ENCODE data around the gene MSRB3. TPM values are rescaled to one million over a fixed set of nuclear protein-coding genes. Genes with fewer than 3 reads are reported as not detected.

The MSRB3 gene
- total and polyA plus RNA-seq, 2 of the 8 experiments (the other 6 are each of a cell fraction or from before 2014, with no cell fraction given) = 0.32 to 1.2 TPM

GRCh38 chr12:65497660-65498059 is 219.2 kb downstream of the MSRB3 start:
- Histone ChIP-seq H3K56ac (replicated peaks; ENCODE audit: insufficient read length, low read depth, low read length) (no peak overlapping the region), H3K18ac (ENCODE audit: extremely low read depth, low read length) (no peak overlapping the region), H2AFZ (ENCODE audit: low read length) (no peak overlapping the region), H3K4me2 (ENCODE audit: insufficient read depth in 1 of 2, low read depth in 2 of 2, low read length in 2 of 2) (no peak overlapping the region), H2BK20ac (ENCODE audit: low read length) (no peak overlapping the region), H3K4me1 (replicated peaks in 1 of 4; ENCODE audit: control insufficient read depth in 3 of 4, insufficient read depth in 4 of 4, low read length in 3 of 4) (peaks cover 0 to 4% (median 2%) of the 10 kb centered on the region in 4 experiments; a peak in 2 of 7 replicates), H3K27me3 (replicated peaks in 1 of 4; ENCODE audit: control insufficient read depth in 3 of 4, extremely low read depth in 1 of 4, insufficient read depth in 3 of 4, low read length in 3 of 4) (no peaks in the 10 kb centered on the region), H2BK15ac (ENCODE audit: low read length) (no peak overlapping the region), H3K36me3 (ENCODE audit: control insufficient read depth in 2 of 4, insufficient read depth in 4 of 4, low read length in 3 of 4) (no peaks in the 10 kb centered on the region), H3K4me3 (ENCODE audit: extremely low read depth in 1 of 4, insufficient read depth in 2 of 4, low read depth in 3 of 4, low read length in 4 of 4) (no peak overlapping the region), H3K9me3 (ENCODE audit: insufficient read depth in 2 of 2, low read depth in 1 of 2, low read length in 1 of 2) (no peaks in the 10 kb centered on the region), H2BK120ac (replicated peaks; ENCODE audit: low read depth, low read length) (no peak overlapping the region), H4K20me1 (replicated peaks in 1 of 2; ENCODE audit: control insufficient read depth in 1 of 2, insufficient read depth in 2 of 2, low read length in 2 of 2) (no peaks in the 10 kb centered on the region), H2AK5ac (ENCODE audit: low read depth, low read length) (no peak overlapping the region), H2BK5ac (ENCODE audit: low read depth, low read length) (no peak overlapping the region), H3K79me1 (ENCODE audit: low read depth, low read length) (no peaks in the 10 kb centered on the region), H2BK12ac (ENCODE audit: low read depth, low read length) (no peak overlapping the region), H3K23me2 (ENCODE audit: low read depth, low read length) (no peaks in the 10 kb centered on the region), H3K23ac (ENCODE audit: insufficient read length) (no peak overlapping the region), H3K9ac (replicated peaks in 1 of 4; ENCODE audit: extremely low read depth in 1 of 4, low read depth in 3 of 4, low read length in 3 of 4) (no peak overlapping the region), H4K91ac (replicated peaks; ENCODE audit: insufficient read length, low read length) (no peak overlapping the region), H3K79me2 (ENCODE audit: control insufficient read depth in 1 of 2, insufficient read depth in 2 of 2, low read length in 2 of 2) (no peaks in the 10 kb centered on the region), H4K8ac (ENCODE audit: extremely low read depth, insufficient read depth, low read length) (no peak overlapping the region), H3K4ac (replicated peaks; ENCODE audit: insufficient read length, low read depth, low read length) (no peak overlapping the region), H3K14ac (ENCODE audit: insufficient read length) (no peak overlapping the region), H4K5ac (ENCODE audit: insufficient read length, low read depth, low read length) (no peak overlapping the region), H3K27ac (ENCODE audit: low read depth, low read length) (no peak overlapping the region)
- FAIRE-seq (no peak), DNase-seq (ENCODE audit: low read depth in 1 of 2, low spot score in 2 of 2) (no peak)
- POLR2A ChIA-PET (ENCODE audit: partially characterized antibody) = no interaction called here
- WGBS, 2 experiments (ENCODE audit: extremely low coverage in 1 of 2, insufficient coverage in 1 of 2, insufficient read length in 1 of 2, insufficient replicate concordance in 2 of 2, low coverage in 1 of 2, low lambda C conversion rate in 2 of 2, missing lambda C conversion rate in 1 of 2) = 94% methylated on average over 4 of the region's 4 CpGs; no CpG with 5 or more reads in 1 of the 2 experiments
- CTCF ChIA-PET (ENCODE audit: partially characterized antibody) = interaction anchor here (1.6 kb wide), 1 partner anchor 9 kb away, joined by 3 read pairs; no protein-coding TSS in a partner anchor
- no peak for TF ChIP-seq CTCF (IDR thresholded peaks at IDR 0.05; ENCODE audit: control extremely low read depth in 1 of 3, insufficient read depth in 1 of 3, low read depth in 1 of 3, low read length in 3 of 3)
- no peak for TF ChIP-seq JUND (IDR thresholded peaks at IDR 0.05; ENCODE audit: low read length)
- no peak for TF ChIP-seq SP2 (IDR thresholded peaks at IDR 0.05; ENCODE audit: low read length)
- TF ChIP-seq SIN3A (conservative IDR thresholded peaks at IDR 0.05 in 1 of 2, IDR thresholded peaks at IDR 0.05 in 1 of 2; ENCODE audit: low read depth in 1 of 2, low read length in 2 of 2) = no peak
- TF ChIP-seq RAD21 (IDR thresholded peaks at IDR 0.05 in 1 of 2, conservative IDR thresholded peaks at IDR 0.05 in 1 of 2; ENCODE audit: low read depth in 2 of 2, low read length in 2 of 2) = no peak
- TF ChIP-seq MAFK (IDR thresholded peaks at IDR 0.05; ENCODE audit: low read depth, low read length) = no peak
- no peak for TF ChIP-seq EP300 (IDR thresholded peaks at IDR 0.05; ENCODE audit: borderline replicate concordance in 1 of 2, low read depth in 2 of 2, low read length in 2 of 2)
- no peak for TF ChIP-seq E2F6 (IDR thresholded peaks at IDR 0.05)
- no peak for TF ChIP-seq CEBPB (IDR thresholded peaks at IDR 0.05; ENCODE audit: low read depth, low read length)
- TF ChIP-seq CHD1 (IDR thresholded peaks at IDR 0.05; ENCODE audit: low read depth, low read length) = no peak
- no peak for TF ChIP-seq TAF1 (IDR thresholded peaks at IDR 0.05; ENCODE audit: low read depth, low read length)
